HG02981 (cell line): ENCODE data around the gene GHRL.

Source experiments
- ATAC-seq: cut with Tn5 transposase; IDR thresholded peaks from one replicate; pipeline ENCODE4 v1.9.1; 2021; ENCODE audit warnings: mild to moderate bottlenecking, moderate library complexity; ENCODE audit not compliant: unreplicated experiment

The GHRL gene

GRCh38 chr3:10292505-10293419 is at the start of gene GHRL:
Gene GHRL, minus strand, starts transcription at chr3:10292947. Its CDS starts 2,767 bp downstream, at chr3:10290180.
- ATAC-seq = peak; percentile 77

GRCh38 chr3:10341901-10342398 is 49.2 kb upstream of the GHRL start:
- ATAC-seq = no peak

GRCh38 chr3:10340476-10340875 is 47.7 kb upstream of the GHRL start:
- no peak for ATAC-seq

- no peak for ATAC-seq
Measured at GRCh38 chr3:10340046-10340445, 47.3 kb upstream of the GHRL start.

- ATAC-seq = no peak
Measured at GRCh38 chr3:10339376-10339955, 46.7 kb upstream of the GHRL start.

- no peak for ATAC-seq
Measured at GRCh38 chr3:10338591-10339353, 46.0 kb upstream of the GHRL start.

GRCh38 chr3:10338164-10338470 is 45.4 kb upstream of the GHRL start:
- ATAC-seq = no peak

GRCh38 chr3:10337323-10338163 is 44.8 kb upstream of the GHRL start:
- ATAC-seq = no peak

GRCh38 chr3:10336761-10337160 is 44.0 kb upstream of the GHRL start:
- ATAC-seq = no peak

GRCh38 chr3:10335871-10336622 is 43.3 kb upstream of the GHRL start:
- ATAC-seq = no peak

GRCh38 chr3:10335190-10335738 is 42.5 kb upstream of the GHRL start:
- no peak for ATAC-seq

GRCh38 chr3:10334459-10334858 is 41.7 kb upstream of the GHRL start:
- ATAC-seq = no peak

GRCh38 chr3:10334042-10334441 is 41.3 kb upstream of the GHRL start:
- no peak for ATAC-seq

GRCh38 chr3:10333349-10333650 is 40.6 kb upstream of the GHRL start:
- ATAC-seq = no peak

- no peak for ATAC-seq
Measured at GRCh38 chr3:10332481-10333348, 40.0 kb upstream of the GHRL start.

GRCh38 chr3:10331320-10331719 is 38.6 kb upstream of the GHRL start:
- no peak for ATAC-seq

- no peak for ATAC-seq
Measured at GRCh38 chr3:10330319-10330718, 37.6 kb upstream of the GHRL start.

- no peak for ATAC-seq
Measured at GRCh38 chr3:10329495-10330015, 36.8 kb upstream of the GHRL start.
